ENCODE results near the gene CEP112.

Gene CEP112

DNA sequence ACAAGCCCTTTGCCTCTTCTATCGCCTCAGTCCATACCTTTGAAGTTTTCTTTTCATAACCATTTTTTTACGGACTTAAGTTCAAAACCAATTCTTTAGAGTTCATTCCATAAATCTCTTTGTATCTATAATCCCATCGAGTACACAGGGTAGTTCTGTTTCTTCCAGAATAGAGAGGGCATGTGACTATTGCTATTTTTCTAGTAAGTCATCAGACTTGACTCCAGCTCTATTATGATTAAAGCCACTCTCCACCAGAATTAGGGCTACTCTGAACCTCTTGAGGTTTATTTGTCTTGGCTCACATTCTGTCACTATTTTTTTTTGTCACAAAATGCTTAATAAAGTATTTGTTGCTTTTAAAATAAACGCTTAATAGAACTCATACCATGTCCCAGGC lies 438.6 kb downstream of the CEP112 start:
- no peak overlapping the region for H3K27ac ChIP-seq
- TF ChIP-seq, protein P1, sequence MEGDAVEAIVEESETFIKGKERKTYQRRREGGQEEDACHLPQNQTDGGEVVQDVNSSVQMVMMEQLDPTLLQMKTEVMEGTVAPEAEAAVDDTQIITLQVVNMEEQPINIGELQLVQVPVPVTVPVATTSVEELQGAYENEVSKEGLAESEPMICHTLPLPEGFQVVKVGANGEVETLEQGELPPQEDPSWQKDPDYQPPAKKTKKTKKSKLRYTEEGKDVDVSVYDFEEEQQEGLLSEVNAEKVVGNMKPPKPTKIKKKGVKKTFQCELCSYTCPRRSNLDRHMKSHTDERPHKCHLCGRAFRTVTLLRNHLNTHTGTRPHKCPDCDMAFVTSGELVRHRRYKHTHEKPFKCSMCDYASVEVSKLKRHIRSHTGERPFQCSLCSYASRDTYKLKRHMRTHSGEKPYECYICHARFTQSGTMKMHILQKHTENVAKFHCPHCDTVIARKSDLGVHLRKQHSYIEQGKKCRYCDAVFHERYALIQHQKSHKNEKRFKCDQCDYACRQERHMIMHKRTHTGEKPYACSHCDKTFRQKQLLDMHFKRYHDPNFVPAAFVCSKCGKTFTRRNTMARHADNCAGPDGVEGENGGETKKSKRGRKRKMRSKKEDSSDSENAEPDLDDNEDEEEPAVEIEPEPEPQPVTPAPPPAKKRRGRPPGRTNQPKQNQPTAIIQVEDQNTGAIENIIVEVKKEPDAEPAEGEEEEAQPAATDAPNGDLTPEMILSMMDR (IDR thresholded peaks at IDR 0.05) = no peak
- no peak for TF ChIP-seq ZFX (IDR thresholded peaks at IDR 0.05; ENCODE audit: borderline replicate concordance)

DNA sequence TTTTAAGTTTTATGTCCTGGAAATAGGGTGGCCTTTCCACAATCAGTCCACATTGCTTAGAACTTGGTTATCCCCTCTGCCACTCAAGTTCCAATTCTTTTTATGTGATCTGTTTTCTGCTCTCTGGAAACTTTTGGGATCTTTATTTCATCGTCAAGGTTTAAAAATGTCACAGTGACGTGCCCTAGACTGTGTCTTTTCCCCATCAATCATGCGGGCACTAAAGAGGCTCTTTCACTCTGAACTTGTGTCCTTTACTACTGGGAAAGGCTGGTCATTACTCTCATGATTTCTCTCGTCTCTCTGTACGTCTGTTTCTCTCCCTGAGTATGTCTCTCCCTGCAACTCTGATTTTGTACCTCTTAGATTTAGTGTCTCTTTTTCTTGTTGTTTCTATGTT lies 440.7 kb downstream of the CEP112 start:
- TF ChIP-seq, protein P1 (IDR thresholded peaks at IDR 0.05) = no peak
- no peak for TF ChIP-seq ZFX (IDR thresholded peaks at IDR 0.05; ENCODE audit: borderline replicate concordance)
- no peak overlapping the region for H3K27ac ChIP-seq

DNA sequence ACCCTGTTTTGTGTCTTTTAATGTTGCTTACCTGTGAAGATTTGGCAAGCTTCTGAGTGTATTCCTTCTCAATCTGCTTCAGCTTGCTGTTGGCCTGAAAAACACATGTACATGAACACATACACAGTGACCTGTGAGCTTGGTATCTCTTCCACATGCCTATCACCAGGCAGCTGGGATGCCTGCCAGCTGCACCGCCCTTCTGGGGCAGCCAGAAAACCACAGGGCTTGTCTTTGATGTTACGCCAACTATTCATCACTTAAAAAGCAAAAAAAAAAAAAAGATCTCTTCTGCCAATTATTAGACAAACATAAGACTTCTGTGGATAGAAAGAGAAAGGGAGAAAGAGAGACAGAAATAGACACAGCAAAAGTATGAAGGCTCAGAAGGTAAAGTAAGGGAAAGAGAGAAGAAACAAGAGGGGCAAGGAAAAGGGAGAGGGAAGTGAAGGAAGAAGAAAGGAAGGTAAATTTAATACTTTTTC lies 441.3 kb downstream of the CEP112 start:
- no peak overlapping the region for H3K27ac ChIP-seq
- TF ChIP-seq, protein P1 (IDR thresholded peaks at IDR 0.05) = no peak
- no peak for TF ChIP-seq ZFX (IDR thresholded peaks at IDR 0.05; ENCODE audit: borderline replicate concordance)

DNA sequence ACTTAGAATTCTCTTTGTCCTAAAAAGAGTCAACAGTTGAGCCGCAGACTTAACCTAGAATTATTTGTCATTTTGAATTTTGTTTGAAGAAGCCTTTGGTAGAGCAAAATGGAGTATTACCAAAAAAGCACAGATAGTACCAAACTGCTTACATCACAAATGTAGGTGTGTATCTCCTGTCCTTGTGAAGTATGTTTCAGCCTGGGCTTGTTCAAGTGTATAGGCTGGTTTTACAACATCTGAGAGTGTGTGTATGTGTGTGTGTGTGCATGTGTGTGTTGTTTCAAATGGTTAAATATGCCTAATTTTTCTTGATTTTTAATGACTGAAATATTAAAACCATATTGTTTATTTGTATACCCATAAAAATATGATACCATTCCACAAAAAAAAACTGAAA lies 441.8 kb downstream of the CEP112 start:
- no peak overlapping the region for H3K27ac ChIP-seq
- TF ChIP-seq ZFX (IDR thresholded peaks at IDR 0.05; ENCODE audit: borderline replicate concordance) = no peak
- TF ChIP-seq, protein P1 (IDR thresholded peaks at IDR 0.05) = no peak

DNA sequence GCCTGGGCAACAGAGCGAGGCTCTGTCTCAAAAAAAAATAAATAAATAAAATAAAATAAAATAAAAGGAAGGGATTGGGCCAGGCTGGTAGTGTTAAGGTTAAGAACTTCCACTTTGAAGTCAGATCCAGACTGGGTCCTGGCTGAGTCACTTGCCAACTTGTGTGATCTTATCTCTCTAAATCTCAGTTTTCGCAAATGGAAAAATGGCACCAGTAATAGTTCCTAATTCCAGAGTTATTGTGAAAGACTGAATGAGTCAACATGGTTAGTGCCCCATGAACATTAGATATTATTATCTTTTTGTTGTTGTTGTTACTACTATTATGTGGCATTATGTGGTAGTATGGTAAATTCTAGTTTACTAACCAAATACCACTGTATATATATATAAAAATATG lies 442.5 kb downstream of the CEP112 start:
- no peak overlapping the region for H3K27ac ChIP-seq
- TF ChIP-seq, protein P1 (IDR thresholded peaks at IDR 0.05) = no peak
- no peak for TF ChIP-seq ZFX (IDR thresholded peaks at IDR 0.05; ENCODE audit: borderline replicate concordance)

DNA sequence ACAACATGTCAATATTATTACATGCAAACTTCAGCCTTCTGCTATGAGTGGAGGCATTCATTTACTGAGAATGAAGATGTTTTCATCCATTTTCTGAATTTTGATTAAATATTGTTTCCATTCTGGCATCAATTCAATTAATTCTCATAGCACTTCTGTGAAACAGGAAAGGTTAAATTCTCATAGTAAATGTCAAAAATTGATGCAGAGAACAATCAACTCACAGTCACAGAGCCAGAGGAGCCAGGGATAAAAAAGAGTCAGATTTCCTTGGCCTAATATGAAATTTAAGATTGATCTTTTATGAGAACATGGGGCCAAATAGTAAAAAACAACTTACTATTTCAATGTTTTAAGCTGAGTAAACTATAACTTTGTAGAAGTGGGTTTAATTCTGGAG lies 446.7 kb downstream of the CEP112 start:
- TF ChIP-seq, protein P1 (IDR thresholded peaks at IDR 0.05) = no peak
- no peak for TF ChIP-seq ZFX (IDR thresholded peaks at IDR 0.05; ENCODE audit: borderline replicate concordance)
- no peak overlapping the region for H3K27ac ChIP-seq

DNA sequence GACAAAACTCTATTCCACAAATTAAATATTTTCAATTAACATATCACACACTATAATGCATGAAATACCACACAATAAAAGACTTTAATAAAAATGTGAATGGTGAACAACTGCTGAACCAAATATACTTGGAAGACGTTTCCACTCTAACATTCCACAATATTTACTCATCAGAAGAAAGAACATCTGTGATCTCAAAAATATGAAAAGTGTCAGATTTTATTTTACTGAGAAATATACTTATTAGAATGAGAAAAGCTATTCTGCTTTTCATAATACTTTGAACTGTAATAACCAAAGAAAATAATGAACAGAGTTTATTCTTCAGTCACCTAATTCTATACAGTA lies 448.7 kb downstream of the CEP112 start:
- no peak for TF ChIP-seq ZFX (IDR thresholded peaks at IDR 0.05; ENCODE audit: borderline replicate concordance)
- H3K27ac ChIP-seq = no peak overlapping the region
